ENCODE data around the gene PROK1. TPM values are rescaled to one million over a fixed set of nuclear protein-coding genes. Genes with fewer than 3 reads are reported as not detected.

PROK1 gene
- total and polyA plus RNA-seq, 10 of the 15 experiments (the other 5 are each of a cell fraction or from before 2014, with no cell fraction given), result not detected

DNA sequence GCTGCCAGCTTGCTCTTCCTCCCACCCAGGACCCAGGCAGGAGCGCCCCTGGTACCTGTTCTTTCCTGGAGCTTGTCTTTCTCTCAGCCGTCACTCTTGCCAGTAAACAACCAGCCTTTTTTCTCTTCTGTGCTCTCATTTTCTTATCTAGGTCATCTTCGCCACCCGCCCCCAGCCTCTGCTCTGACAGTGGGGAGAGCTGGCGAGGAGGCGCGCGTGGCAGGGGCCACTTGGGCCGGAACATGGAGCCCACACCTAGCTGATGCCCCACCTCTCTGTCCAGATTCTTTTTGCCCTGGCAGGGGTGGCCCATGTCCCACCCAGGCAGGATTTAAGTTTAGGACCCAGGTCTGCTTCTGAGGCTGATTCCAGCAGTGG lies 32.3 kb downstream of the PROK1 start (continued):
- TF ChIP-seq, protein P1, sequence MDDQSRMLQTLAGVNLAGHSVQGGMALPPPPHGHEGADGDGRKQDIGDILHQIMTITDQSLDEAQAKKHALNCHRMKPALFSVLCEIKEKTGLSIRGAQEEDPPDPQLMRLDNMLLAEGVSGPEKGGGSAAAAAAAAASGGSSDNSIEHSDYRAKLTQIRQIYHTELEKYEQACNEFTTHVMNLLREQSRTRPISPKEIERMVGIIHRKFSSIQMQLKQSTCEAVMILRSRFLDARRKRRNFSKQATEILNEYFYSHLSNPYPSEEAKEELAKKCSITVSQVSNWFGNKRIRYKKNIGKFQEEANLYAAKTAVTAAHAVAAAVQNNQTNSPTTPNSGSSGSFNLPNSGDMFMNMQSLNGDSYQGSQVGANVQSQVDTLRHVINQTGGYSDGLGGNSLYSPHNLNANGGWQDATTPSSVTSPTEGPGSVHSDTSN (IDR thresholded peaks at IDR 0.05; ENCODE audit: insufficient replicate concordance, low read depth, low read length), result no peak
- TF ChIP-seq, protein P2, sequence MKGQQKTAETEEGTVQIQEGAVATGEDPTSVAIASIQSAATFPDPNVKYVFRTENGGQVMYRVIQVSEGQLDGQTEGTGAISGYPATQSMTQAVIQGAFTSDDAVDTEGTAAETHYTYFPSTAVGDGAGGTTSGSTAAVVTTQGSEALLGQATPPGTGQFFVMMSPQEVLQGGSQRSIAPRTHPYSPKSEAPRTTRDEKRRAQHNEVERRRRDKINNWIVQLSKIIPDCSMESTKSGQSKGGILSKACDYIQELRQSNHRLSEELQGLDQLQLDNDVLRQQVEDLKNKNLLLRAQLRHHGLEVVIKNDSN (IDR thresholded peaks at IDR 0.05; ENCODE audit: borderline replicate concordance, extremely low read length, insufficient read depth, low read depth, low read length), result no peak
- TF ChIP-seq EED (IDR thresholded peaks at IDR 0.05; ENCODE audit: low read depth), result no peak
- no peak for TF ChIP-seq SIN3A (IDR thresholded peaks at IDR 0.05; ENCODE audit: low read depth, low read length)
- TF ChIP-seq, protein P3, sequence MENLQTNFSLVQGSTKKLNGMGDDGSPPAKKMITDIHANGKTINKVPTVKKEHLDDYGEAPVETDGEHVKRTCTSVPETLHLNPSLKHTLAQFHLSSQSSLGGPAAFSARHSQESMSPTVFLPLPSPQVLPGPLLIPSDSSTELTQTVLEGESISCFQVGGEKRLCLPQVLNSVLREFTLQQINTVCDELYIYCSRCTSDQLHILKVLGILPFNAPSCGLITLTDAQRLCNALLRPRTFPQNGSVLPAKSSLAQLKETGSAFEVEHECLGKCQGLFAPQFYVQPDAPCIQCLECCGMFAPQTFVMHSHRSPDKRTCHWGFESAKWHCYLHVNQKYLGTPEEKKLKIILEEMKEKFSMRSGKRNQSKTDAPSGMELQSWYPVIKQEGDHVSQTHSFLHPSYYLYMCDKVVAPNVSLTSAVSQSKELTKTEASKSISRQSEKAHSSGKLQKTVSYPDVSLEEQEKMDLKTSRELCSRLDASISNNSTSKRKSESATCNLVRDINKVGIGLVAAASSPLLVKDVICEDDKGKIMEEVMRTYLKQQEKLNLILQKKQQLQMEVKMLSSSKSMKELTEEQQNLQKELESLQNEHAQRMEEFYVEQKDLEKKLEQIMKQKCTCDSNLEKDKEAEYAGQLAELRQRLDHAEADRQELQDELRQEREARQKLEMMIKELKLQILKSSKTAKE (IDR thresholded peaks at IDR 0.05; ENCODE audit: low read depth, poor library complexity, severe bottlenecking), result no peak

DNA sequence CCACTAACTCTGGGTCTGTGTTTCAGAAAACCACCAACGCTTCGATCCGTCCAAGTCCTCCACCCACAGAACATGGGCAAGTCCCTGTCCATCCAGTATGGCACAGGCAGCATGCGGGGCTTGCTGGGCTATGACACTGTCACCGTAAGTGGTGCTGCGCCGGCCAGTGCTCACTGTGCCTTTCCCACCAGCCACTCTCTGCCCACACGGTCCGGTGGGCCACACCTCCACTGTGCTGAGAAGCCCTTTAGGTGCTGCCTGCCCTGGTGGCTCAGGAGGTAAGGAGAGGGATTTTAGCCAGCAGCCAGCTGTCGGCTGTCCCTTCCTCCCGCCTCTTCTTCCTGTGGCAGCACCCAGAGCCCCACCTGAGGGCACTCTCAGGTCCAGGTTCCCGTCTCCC lies 33.9 kb downstream of the PROK1 start:
- Histone ChIP-seq H3K4me3 (no peak overlapping the region), H3K27ac (ENCODE audit: control insufficient read depth, insufficient read depth) (no peak overlapping the region), H3K4me2 (ENCODE audit: control insufficient read depth, insufficient read depth) (no peak overlapping the region), H3K9ac (ENCODE audit: control insufficient read depth, insufficient read depth, low read length) (no peak overlapping the region), H3K27me3 (replicated peaks in 1 of 2; ENCODE audit: control insufficient read depth in 2 of 2, insufficient read depth in 2 of 2, low read length in 1 of 2) (peaks cover 3 to 6% of the 10 kb centered on the region in 2 experiments; a peak in 3 of 4 replicates), H3K9me3 (replicated peaks; ENCODE audit: control insufficient read depth, insufficient read depth, low read length) (no peaks in the 10 kb centered on the region), H3K79me2 (ENCODE audit: control insufficient read depth, insufficient read depth, low read length) (no peaks in the 10 kb centered on the region), H3K36me3 (ENCODE audit: control insufficient read depth in 2 of 2, insufficient read depth in 2 of 2, low read length in 1 of 2) (no peaks in the 10 kb centered on the region), H4K20me1 (ENCODE audit: control insufficient read depth, insufficient read depth) (no peaks in the 10 kb centered on the region), H2AFZ (ENCODE audit: control insufficient read depth, low read depth, low read length) (no peak overlapping the region), H3K4me1 (ENCODE audit: control insufficient read depth, insufficient read depth, low read length) (no peaks in the 10 kb centered on the region)
- 25% methylated on average over 12 of the region's 12 CpGs for WGBS (ENCODE audit: insufficient coverage, insufficient replicate concordance, low lambda C conversion rate, missing lambda C conversion rate)
- POLR2A ChIA-PET, result no interaction called here
- SMC1A ChIA-PET (ENCODE audit: uncharacterized antibody, unreplicated experiment), result no interaction called here
- no TSS peak for BruUV-seq (replicated peaks)
- FAIRE-seq (no peak), DNase-seq (ENCODE audit: low read depth, low spot score) (no peak), ATAC-seq (no peak)
- intact Hi-C loops (cut with micrococcal nuclease; ENCODE audit: unreplicated experiment) (no loop called here), in situ Hi-C loops (cut with MboI) (no loop called here)
- CTCF ChIA-PET, result no interaction called here
- RAD21 ChIA-PET (ENCODE audit: unreplicated experiment), result no interaction called here
- no peak for TF ChIP-seq RBBP5 (conservative IDR thresholded peaks at IDR 0.05)
- no peak for TF ChIP-seq ZBED1 (IDR thresholded peaks at IDR 0.05; ENCODE audit: borderline replicate concordance)
- TF ChIP-seq IKZF1 (conservative IDR thresholded peaks at IDR 0.05), result no peak
- TF ChIP-seq STAT3 (IDR thresholded peaks at IDR 0.05; ENCODE audit: low read depth, low read length), result no peak
- no peak for TF ChIP-seq HDAC6 (IDR thresholded peaks at IDR 0.05; ENCODE audit: unreplicated experiment)
- TF ChIP-seq, protein P4, sequence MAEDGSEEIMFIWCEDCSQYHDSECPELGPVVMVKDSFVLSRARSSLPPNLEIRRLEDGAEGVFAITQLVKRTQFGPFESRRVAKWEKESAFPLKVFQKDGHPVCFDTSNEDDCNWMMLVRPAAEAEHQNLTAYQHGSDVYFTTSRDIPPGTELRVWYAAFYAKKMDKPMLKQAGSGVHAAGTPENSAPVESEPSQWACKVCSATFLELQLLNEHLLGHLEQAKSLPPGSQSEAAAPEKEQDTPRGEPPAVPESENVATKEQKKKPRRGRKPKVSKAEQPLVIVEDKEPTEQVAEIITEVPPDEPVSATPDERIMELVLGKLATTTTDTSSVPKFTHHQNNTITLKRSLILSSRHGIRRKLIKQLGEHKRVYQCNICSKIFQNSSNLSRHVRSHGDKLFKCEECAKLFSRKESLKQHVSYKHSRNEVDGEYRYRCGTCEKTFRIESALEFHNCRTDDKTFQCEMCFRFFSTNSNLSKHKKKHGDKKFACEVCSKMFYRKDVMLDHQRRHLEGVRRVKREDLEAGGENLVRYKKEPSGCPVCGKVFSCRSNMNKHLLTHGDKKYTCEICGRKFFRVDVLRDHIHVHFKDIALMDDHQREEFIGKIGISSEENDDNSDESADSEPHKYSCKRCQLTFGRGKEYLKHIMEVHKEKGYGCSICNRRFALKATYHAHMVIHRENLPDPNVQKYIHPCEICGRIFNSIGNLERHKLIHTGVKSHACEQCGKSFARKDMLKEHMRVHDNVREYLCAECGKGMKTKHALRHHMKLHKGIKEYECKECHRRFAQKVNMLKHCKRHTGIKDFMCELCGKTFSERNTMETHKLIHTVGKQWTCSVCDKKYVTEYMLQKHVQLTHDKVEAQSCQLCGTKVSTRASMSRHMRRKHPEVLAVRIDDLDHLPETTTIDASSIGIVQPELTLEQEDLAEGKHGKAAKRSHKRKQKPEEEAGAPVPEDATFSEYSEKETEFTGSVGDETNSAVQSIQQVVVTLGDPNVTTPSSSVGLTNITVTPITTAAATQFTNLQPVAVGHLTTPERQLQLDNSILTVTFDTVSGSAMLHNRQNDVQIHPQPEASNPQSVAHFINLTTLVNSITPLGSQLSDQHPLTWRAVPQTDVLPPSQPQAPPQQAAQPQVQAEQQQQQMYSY (CRISPR knock-in tag; IDR thresholded peaks at IDR 0.05), result no peak
- TF ChIP-seq, protein P5, sequence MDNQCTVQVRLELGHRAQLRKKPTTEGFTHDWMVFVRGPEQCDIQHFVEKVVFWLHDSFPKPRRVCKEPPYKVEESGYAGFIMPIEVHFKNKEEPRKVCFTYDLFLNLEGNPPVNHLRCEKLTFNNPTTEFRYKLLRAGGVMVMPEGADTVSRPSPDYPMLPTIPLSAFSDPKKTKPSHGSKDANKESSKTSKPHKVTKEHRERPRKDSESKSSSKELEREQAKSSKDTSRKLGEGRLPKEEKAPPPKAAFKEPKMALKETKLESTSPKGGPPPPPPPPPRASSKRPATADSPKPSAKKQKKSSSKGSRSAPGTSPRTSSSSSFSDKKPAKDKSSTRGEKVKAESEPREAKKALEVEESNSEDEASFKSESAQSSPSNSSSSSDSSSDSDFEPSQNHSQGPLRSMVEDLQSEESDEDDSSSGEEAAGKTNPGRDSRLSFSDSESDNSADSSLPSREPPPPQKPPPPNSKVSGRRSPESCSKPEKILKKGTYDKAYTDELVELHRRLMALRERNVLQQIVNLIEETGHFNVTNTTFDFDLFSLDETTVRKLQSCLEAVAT (IDR thresholded peaks at IDR 0.05), result no peak
- no peak for TF ChIP-seq CREM (IDR thresholded peaks at IDR 0.05; ENCODE audit: low read depth)
